ENCODE data around the gene ZCCHC7. TPM values are rescaled to one million over a fixed set of nuclear protein-coding genes. Genes with fewer than 3 reads are reported as not detected.

Gene ZCCHC7
- total RNA-seq, 3 donors from 2014 or later: 19.8 to 29.1 (median 26.9) TPM

DNA sequence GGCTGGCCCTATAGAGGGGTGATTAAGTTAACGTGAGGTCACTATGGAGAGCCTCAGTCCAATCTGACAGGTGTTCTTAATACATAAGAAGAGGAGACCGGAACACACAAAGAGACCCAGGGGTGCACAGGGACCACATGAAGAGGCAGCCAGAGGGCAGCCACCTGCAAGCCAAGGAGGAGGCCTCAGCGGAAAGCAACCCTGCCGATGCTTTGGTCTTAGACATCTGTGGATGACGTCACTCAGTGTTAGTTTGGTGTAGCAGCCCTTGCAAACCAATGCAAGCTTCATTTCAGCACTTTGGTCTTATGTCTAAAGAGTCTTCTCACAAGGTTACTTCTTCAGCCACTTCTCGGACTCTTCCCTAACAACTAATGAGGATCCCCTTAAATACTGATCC, 254.5 kb downstream of the ZCCHC7 start:
- H3K4me3 ChIP-seq: no peak overlapping the region
- intact Hi-C loops (cut with DNase I; ENCODE audit: low total_unique reads): no loop called here
- DNase-seq (ENCODE audit: low spot score in 2 of 2): no peak
- TF ChIP-seq POLR2A (IDR thresholded peaks at IDR 0.05): no peak
- TF ChIP-seq, protein P1, sequence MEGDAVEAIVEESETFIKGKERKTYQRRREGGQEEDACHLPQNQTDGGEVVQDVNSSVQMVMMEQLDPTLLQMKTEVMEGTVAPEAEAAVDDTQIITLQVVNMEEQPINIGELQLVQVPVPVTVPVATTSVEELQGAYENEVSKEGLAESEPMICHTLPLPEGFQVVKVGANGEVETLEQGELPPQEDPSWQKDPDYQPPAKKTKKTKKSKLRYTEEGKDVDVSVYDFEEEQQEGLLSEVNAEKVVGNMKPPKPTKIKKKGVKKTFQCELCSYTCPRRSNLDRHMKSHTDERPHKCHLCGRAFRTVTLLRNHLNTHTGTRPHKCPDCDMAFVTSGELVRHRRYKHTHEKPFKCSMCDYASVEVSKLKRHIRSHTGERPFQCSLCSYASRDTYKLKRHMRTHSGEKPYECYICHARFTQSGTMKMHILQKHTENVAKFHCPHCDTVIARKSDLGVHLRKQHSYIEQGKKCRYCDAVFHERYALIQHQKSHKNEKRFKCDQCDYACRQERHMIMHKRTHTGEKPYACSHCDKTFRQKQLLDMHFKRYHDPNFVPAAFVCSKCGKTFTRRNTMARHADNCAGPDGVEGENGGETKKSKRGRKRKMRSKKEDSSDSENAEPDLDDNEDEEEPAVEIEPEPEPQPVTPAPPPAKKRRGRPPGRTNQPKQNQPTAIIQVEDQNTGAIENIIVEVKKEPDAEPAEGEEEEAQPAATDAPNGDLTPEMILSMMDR (IDR thresholded peaks at IDR 0.05): no peak
- TF ChIP-seq POLR2AphosphoS5 (IDR thresholded peaks at IDR 0.05): no peak
- H3K36me3 ChIP-seq: no peaks in the 10 kb centered on the region
- H3K4me1 ChIP-seq: no peaks in the 10 kb centered on the region
- no peaks in the 10 kb centered on the region for H3K27me3 ChIP-seq
- H3K9me3 ChIP-seq: no peaks in the 10 kb centered on the region
- no peak overlapping the region for H3K27ac ChIP-seq

DNA sequence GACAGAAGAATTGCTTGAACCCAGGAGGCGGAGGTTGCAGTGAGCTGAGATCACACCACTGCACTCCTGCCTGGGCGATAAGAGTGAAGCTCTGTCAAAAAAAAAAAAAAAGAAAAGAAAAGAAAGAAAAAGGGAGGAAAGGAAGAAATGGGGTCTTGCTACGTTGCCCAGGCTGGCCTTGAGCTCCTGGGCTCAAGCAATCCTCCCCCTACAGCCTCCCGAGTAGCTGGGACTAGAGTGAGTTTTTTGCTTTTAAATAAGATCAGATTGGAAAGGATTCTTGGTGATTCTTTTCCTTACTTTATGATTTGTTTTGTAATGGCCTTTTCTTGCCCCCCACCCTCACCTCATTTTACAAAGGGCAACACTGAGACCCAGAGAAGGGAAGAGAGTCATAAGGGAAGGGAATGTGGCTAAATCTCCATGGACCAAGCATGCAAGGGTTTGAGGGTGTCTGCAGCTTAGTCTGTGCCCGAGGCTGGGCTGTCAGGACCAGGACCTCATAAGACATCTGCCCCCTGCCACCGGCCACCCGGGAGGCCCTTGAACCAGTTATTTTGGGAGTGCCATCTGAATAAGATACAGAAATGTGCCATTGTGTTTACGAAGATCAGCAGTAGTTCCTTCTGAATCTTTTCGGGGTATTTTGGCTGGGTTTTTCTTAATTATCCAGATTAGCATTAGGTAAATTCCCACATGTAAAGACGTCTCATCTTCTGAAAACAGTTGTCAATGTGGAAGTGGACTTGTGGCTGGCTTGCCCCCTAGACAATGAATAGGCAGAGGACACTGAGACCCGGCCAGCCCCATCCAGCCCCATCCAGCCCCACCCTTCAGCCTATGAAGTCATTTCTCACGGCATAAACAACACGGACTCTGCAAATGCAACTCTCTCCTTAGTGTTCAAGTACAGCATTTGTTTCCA, 257.6 kb downstream of the ZCCHC7 start:
- Histone ChIP-seq H3K4me3 (no peak overlapping the region), H3K36me3 (no peaks in the 10 kb centered on the region), H3K27me3 (no peaks in the 10 kb centered on the region), H3K4me1 (no peaks in the 10 kb centered on the region), H3K9me3 (no peaks in the 10 kb centered on the region), H3K27ac (no peak overlapping the region)
- intact Hi-C loops (cut with DNase I; ENCODE audit: low total_unique reads): no loop called here
- DNase-seq (ENCODE audit: low spot score in 2 of 2): no peak
- TF ChIP-seq, protein P1 (IDR thresholded peaks at IDR 0.05): no peak
- TF ChIP-seq POLR2AphosphoS5 (IDR thresholded peaks at IDR 0.05): no peak

DNA sequence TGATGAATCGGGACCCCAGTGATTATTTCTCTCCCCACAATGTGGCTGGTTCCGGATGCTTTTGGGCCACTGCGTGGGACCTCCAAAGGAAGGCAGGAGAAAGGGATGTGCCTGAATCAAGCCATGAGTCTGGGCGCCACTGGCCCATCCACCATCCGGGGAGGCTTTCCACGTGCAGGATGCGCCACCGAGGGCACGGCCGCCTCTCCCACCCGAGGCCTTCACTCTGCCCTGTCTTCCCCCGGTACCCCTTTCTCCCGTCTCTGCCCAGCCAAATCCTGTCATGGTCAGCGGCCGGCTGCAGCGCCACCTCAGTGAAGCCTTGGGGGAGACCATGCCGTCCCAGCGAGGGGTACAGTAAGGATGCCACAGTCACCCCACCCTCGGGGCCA, 258.2 kb downstream of the ZCCHC7 start:
- intact Hi-C loops (cut with DNase I; ENCODE audit: low total_unique reads): no loop called here
- no peak for DNase-seq (ENCODE audit: low spot score in 2 of 2)
- Histone ChIP-seq H3K36me3 (no peaks in the 10 kb centered on the region), H3K4me1 (no peaks in the 10 kb centered on the region), H3K9me3 (no peaks in the 10 kb centered on the region), H3K4me3 (no peak overlapping the region), H3K27ac (no peak overlapping the region), H3K27me3 (no peaks in the 10 kb centered on the region)
- TF ChIP-seq POLR2AphosphoS5 (IDR thresholded peaks at IDR 0.05) (no peak), POLR2A (IDR thresholded peaks at IDR 0.05) (no peak)
- TF ChIP-seq, protein P1 (IDR thresholded peaks at IDR 0.05): no peak

DNA sequence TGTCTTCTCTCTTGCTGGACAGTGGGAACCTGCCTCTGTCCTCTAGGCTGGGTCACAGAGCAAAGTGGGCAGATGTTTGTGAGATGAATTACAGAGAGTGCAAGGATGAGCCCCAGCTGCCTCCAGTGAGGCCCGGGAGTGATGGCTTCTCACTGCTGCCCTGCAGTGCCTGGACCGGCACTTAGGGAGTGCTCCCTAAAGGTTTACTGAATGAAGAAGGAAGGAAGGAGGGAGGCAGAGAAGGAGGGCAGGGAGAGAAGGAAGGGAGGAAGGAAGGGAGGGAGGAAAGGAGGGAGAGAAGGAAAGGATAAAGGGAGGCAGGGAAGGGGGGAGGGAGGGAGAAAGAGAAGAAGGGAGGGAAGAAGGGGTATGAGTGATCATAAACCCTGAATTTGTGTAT, 259.5 kb downstream of the ZCCHC7 start:
- no peak for DNase-seq (ENCODE audit: low spot score in 2 of 2)
- Histone ChIP-seq H3K27me3 (no peaks in the 10 kb centered on the region), H3K36me3 (no peaks in the 10 kb centered on the region), H3K4me3 (no peak overlapping the region), H3K9me3 (no peaks in the 10 kb centered on the region), H3K27ac (no peak overlapping the region), H3K4me1 (no peaks in the 10 kb centered on the region)
- intact Hi-C loops (cut with DNase I; ENCODE audit: low total_unique reads): no loop called here
- TF ChIP-seq, protein P1 (IDR thresholded peaks at IDR 0.05): no peak
- no peak for TF ChIP-seq POLR2AphosphoS5 (IDR thresholded peaks at IDR 0.05)
- TF ChIP-seq POLR2A (IDR thresholded peaks at IDR 0.05): no peak

DNA sequence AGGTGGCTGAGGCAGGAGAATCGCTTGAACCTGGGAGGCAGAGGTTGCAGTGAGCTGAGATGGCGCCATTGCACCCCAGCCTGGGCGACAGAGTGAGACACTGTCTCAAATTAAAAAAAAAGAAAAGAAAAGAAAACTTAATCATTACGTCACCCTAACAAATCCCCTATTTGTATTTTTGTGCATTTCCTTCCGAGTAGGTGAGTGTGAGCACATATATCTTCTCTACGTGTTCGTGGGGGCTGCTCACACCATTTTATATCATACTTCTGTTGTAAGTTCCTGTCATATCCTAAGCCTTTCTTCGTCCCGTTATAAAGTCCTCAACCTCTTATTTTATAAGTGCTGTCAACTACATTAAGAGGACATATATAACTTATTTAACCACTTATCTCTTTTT, 260.2 kb downstream of the ZCCHC7 start:
- no peak overlapping the region for H3K4me3 ChIP-seq
- TF ChIP-seq, protein P1 (IDR thresholded peaks at IDR 0.05): no peak
- TF ChIP-seq POLR2AphosphoS5 (IDR thresholded peaks at IDR 0.05) (no peak), POLR2A (IDR thresholded peaks at IDR 0.05) (no peak)
- H3K27ac ChIP-seq: no peak overlapping the region
- no peaks in the 10 kb centered on the region for H3K4me1 ChIP-seq
- DNase-seq (ENCODE audit: low spot score in 2 of 2): no peak
- H3K36me3 ChIP-seq: no peaks in the 10 kb centered on the region
- no peaks in the 10 kb centered on the region for H3K27me3 ChIP-seq
- intact Hi-C loops (cut with DNase I; ENCODE audit: low total_unique reads): no loop called here
- no peaks in the 10 kb centered on the region for H3K9me3 ChIP-seq
